ENCODE data around the gene DLGAP1. TPM values are rescaled to one million over a fixed set of nuclear protein-coding genes. Genes with fewer than 3 reads are reported as not detected.

Gene DLGAP1
- total and polyA plus RNA-seq, 4 donors = 0.54 to 11.8 (median 3.1) TPM

DNA sequence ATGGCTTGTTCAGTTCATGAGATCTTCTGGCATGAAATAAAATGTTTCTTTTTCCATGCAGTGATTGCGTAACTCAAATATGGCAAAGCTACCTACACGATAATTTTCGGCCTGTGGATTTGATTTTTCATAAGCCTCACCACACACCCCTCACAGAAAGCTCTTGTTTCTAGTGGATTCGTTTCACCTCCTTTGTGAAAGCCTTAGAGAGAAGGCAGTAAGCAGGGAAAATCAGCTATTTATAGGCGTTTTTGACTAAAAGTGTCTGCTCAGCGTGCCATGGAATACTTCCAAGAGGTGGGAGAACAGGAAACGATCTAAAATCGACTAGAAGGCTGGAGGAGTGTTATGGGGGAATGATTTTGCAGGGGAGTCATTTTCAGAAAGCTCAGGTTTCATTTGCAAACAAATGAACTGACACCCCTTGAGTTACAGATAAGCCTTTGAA lies 587.2 kb downstream of the DLGAP1 start:
- TF ChIP-seq, protein P1, sequence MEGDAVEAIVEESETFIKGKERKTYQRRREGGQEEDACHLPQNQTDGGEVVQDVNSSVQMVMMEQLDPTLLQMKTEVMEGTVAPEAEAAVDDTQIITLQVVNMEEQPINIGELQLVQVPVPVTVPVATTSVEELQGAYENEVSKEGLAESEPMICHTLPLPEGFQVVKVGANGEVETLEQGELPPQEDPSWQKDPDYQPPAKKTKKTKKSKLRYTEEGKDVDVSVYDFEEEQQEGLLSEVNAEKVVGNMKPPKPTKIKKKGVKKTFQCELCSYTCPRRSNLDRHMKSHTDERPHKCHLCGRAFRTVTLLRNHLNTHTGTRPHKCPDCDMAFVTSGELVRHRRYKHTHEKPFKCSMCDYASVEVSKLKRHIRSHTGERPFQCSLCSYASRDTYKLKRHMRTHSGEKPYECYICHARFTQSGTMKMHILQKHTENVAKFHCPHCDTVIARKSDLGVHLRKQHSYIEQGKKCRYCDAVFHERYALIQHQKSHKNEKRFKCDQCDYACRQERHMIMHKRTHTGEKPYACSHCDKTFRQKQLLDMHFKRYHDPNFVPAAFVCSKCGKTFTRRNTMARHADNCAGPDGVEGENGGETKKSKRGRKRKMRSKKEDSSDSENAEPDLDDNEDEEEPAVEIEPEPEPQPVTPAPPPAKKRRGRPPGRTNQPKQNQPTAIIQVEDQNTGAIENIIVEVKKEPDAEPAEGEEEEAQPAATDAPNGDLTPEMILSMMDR (IDR thresholded peaks at IDR 0.05; ENCODE audit: control extremely low read depth, extremely low read depth) = no peak
- H3K4me3 ChIP-seq = no peak overlapping the region
- H3K27ac ChIP-seq (ENCODE audit: low read depth in 1 of 2, low read length in 1 of 2) = no peak overlapping the region
- no peak for ATAC-seq (ENCODE audit: insufficient read depth, low FRiP score)
- no peak overlapping the region for H3K9ac ChIP-seq (ENCODE audit: insufficient read depth in 1 of 2, low read length in 2 of 2)
- no peaks in the 10 kb centered on the region for H3K36me3 ChIP-seq (ENCODE audit: control insufficient read depth in 4 of 4, insufficient read depth in 4 of 4, low read length in 4 of 4)
- peak in 2 of 3 donors; percentile 29 to 61 for DNase-seq
- no peaks in the 10 kb centered on the region for H3K9me3 ChIP-seq (ENCODE audit: control insufficient read depth in 4 of 4, insufficient read depth in 3 of 4, low read length in 3 of 4)
- H3K4me1 ChIP-seq (ENCODE audit: control insufficient read depth in 5 of 5, insufficient read depth in 5 of 5, low read length in 5 of 5) = peaks cover 0 to 13% (median 0%) of the 10 kb centered on the region in 5 donors
- H3K27me3 ChIP-seq (ENCODE audit: control insufficient read depth in 3 of 3, insufficient read depth in 3 of 3, low read length in 2 of 3) = no peaks in the 10 kb centered on the region
- 46 to 71% methylated on average over 8 of the region's 8 CpGs for WGBS, 2 donors

DNA sequence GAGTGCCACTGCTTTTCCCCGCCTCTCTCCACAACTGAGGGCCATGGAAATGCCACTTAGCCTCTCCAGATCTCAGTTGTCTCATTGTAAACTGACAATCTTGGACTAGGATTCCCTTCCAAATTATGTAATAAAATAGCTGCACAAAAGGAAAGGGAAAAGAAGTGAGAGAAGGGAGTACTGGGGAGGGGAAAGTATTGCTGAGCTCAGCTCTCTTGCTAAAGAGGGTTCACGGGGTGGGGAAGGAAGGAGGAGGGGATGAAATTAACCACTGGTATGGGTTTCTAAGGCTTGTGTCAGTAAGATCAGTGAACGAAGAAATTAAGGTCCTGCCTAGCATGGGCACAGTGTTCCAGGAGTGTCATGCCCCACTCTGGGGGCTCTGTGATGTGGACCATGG lies 587.9 kb downstream of the DLGAP1 start:
- Histone ChIP-seq H3K36me3 (ENCODE audit: control insufficient read depth in 4 of 4, insufficient read depth in 4 of 4, low read length in 4 of 4) (no peaks in the 10 kb centered on the region), H3K4me1 (ENCODE audit: control insufficient read depth in 5 of 5, insufficient read depth in 5 of 5, low read length in 5 of 5) (peaks cover 0 to 13% (median 0%) of the 10 kb centered on the region in 5 donors), H3K4me3 (no peak overlapping the region), H3K27me3 (ENCODE audit: control insufficient read depth in 3 of 3, insufficient read depth in 3 of 3, low read length in 2 of 3) (no peaks in the 10 kb centered on the region), H3K27ac (ENCODE audit: low read depth in 1 of 2, low read length in 1 of 2) (peak overlapping the region in 1 of 2 donors; percentile 26), H3K9me3 (ENCODE audit: control insufficient read depth in 4 of 4, insufficient read depth in 3 of 4, low read length in 3 of 4) (no peaks in the 10 kb centered on the region), H3K9ac (ENCODE audit: insufficient read depth in 1 of 2, low read length in 2 of 2) (no peak overlapping the region)
- TF ChIP-seq, protein P1 (IDR thresholded peaks at IDR 0.05; ENCODE audit: control extremely low read depth, extremely low read depth) = no peak
- ATAC-seq (ENCODE audit: insufficient read depth, low FRiP score) = no peak
- DNase-seq = peak in 2 of 3 donors; percentile 21 to 65
- WGBS, 2 donors = 66 to 71% methylated on average over 3 of the region's 3 CpGs

DNA sequence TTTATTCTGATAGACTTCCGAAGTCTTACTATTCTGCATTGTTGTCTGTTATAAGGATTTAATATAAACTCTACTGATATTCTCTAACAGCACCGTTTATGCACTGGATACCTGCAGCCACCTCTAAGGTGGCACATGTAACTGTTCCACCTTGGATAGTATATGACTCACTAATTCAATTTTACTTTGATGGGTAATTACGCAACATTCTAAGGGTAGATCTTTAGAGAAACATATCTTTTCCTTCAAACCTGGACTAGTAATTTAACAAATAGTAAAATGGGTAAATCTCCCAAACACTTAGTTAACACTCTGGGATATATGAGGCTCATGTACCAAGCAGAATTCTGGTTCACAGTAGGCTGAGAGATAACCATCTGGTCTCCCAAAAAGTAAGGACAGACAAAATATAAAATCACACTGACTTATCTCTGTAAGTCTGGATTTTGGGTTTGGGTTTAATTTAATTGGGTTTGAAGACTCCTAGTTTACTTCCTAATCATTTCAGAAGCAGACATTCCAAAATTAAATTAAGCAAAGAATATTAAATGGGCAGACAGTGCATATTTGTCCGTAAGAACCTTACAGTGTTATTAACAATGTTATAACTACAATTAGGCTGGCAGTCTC lies 590.3 kb downstream of the DLGAP1 start:
- no peaks in the 10 kb centered on the region for H3K36me3 ChIP-seq (ENCODE audit: control insufficient read depth in 4 of 4, insufficient read depth in 4 of 4, low read length in 4 of 4)
- no peak for DNase-seq
- H3K9me3 ChIP-seq (ENCODE audit: control insufficient read depth in 4 of 4, insufficient read depth in 3 of 4, low read length in 3 of 4) = no peaks in the 10 kb centered on the region
- no peak overlapping the region for H3K27ac ChIP-seq (ENCODE audit: low read depth in 1 of 2, low read length in 1 of 2)
- no peak overlapping the region for H3K4me3 ChIP-seq
- ATAC-seq (ENCODE audit: insufficient read depth, low FRiP score) = no peak
- WGBS, 2 donors = 93 to 94% methylated on average over 4 of the region's 4 CpGs
- H3K4me1 ChIP-seq (ENCODE audit: control insufficient read depth in 5 of 5, insufficient read depth in 5 of 5, low read length in 5 of 5) = peaks cover 0 to 13% (median 0%) of the 10 kb centered on the region in 5 donors
- no peaks in the 10 kb centered on the region for H3K27me3 ChIP-seq (ENCODE audit: control insufficient read depth in 3 of 3, insufficient read depth in 3 of 3, low read length in 2 of 3)
- TF ChIP-seq, protein P1 (IDR thresholded peaks at IDR 0.05; ENCODE audit: control extremely low read depth, extremely low read depth) = no peak
- H3K9ac ChIP-seq (ENCODE audit: insufficient read depth in 1 of 2, low read length in 2 of 2) = no peak overlapping the region

Data from lung (tissue), 12 donors.